Measurements from ENCODE around the gene DIDO1. TPM values are rescaled to one million over a fixed set of nuclear protein-coding genes. Genes with fewer than 3 reads are reported as not detected.

Gene DIDO1
- total RNA-seq, 1 donor = 46.3 TPM

DNA sequence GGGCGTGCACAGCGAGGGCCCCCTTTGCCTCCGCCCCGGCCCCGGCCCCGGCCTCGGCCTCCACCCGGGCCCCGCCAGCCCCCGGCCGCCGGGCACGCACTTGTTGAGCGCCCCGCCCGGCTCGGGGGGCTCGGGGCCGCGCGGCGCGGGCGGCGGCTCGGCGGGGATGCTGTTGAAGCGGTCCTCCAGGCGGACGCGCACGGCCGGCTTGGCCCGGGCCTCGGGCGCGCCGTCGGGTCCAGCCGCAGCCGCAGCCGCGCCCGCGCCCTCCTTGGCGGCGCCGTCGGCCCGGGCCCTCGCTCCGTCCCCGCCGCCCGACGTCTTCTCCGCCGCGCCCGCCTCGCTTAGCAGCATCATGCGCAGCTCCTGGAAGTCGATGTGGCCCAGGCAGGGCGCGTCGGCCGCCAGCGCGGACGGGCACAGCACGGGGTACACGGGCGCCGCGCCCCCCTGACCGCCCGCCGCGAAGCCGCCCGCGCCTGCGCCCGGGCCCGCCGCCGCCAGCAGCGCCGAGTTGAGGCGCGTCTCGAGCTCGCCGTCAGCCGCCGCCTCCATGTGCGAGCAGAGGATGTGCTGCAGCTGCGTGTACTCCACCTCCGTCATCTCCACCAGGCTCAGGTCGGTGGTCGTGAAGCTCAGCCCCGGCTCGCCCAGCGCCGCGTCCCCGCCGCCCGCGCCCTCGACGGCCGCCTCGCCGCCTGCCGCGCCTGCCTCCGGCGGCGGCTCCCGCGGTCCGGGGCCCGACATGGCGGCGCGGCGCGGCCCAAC, 65.2 kb downstream of the DIDO1 start:
- TF ChIP-seq, protein P1, sequence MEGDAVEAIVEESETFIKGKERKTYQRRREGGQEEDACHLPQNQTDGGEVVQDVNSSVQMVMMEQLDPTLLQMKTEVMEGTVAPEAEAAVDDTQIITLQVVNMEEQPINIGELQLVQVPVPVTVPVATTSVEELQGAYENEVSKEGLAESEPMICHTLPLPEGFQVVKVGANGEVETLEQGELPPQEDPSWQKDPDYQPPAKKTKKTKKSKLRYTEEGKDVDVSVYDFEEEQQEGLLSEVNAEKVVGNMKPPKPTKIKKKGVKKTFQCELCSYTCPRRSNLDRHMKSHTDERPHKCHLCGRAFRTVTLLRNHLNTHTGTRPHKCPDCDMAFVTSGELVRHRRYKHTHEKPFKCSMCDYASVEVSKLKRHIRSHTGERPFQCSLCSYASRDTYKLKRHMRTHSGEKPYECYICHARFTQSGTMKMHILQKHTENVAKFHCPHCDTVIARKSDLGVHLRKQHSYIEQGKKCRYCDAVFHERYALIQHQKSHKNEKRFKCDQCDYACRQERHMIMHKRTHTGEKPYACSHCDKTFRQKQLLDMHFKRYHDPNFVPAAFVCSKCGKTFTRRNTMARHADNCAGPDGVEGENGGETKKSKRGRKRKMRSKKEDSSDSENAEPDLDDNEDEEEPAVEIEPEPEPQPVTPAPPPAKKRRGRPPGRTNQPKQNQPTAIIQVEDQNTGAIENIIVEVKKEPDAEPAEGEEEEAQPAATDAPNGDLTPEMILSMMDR (IDR thresholded peaks at IDR 0.05; ENCODE audit: extremely low read depth, low read depth, low read length) = no peak

DNA sequence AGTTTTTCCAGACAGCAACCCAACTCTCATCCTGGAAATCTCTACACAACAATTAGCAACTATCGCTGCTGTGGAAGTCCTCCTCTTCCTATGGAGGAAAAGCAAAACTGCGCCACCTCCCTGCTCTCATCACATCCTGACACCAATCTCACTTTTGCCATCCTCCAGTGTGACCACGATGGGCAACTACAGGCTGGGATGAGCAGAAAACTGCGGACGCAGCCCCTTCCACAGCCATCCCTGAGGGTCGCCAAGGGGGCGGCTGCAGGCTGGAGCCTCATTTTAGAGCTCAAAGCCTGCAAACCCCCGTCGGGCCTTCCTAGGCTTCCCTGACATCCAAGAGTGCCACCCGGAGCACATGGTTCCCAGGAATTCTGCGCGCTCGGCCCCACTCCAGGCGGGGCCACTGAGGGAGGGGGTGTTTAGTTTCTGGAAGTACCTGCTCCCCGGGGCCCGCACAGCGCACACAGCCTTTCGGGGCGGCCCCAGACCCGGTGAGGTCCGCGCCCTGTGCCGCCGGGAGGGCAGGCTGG, 65.8 kb downstream of the DIDO1 start:
- Histone ChIP-seq H3K27ac (ENCODE audit: low read depth, low read length) (no peak overlapping the region), H2AFZ (ENCODE audit: low read length) (peak overlapping the region; percentile 73), H3K4me2 (ENCODE audit: insufficient read depth, low read length) (peak overlapping the region; percentile 82), H3K4me1 (ENCODE audit: insufficient read depth, low read length) (peaks cover 8% of the 10 kb centered on the region), H4K20me1 (ENCODE audit: insufficient read depth, low read length) (peaks cover 15% of the 10 kb centered on the region), H3K79me2 (ENCODE audit: insufficient read depth, low read length) (peaks cover 31% of the 10 kb centered on the region), H3K9me3 (ENCODE audit: low read depth, low read length) (no peaks in the 10 kb centered on the region), H3K36me3 (ENCODE audit: insufficient read depth, low read length) (peaks cover 18% of the 10 kb centered on the region), H3K4me3 (ENCODE audit: insufficient read depth, low read length) (peak overlapping the region; percentile 65), H3K27me3 (ENCODE audit: insufficient read depth, low read length) (no peaks in the 10 kb centered on the region)
- TF ChIP-seq, protein P1 (IDR thresholded peaks at IDR 0.05; ENCODE audit: extremely low read depth, low read depth, low read length) = peak; percentile 22
- DNase-seq (ENCODE audit: insufficient read length, low spot score, missing footprints) = peak; percentile 73

More for the DNA sequence above, 65.2 kb downstream of the DIDO1 start:
- no peaks in the 10 kb centered on the region for H3K27me3 ChIP-seq (ENCODE audit: insufficient read depth, low read length)
- H3K79me2 ChIP-seq (ENCODE audit: insufficient read depth, low read length) = peaks cover 31% of the 10 kb centered on the region
- no peaks in the 10 kb centered on the region for H3K9me3 ChIP-seq (ENCODE audit: low read depth, low read length)
- DNase-seq (ENCODE audit: insufficient read length, low spot score, missing footprints) = peak; percentile 90
- H3K36me3 ChIP-seq (ENCODE audit: insufficient read depth, low read length) = peaks cover 13% of the 10 kb centered on the region
- H3K4me3 ChIP-seq (ENCODE audit: insufficient read depth, low read length) = peak overlapping the region; percentile 69
- peak overlapping the region; percentile 82 for H3K4me2 ChIP-seq (ENCODE audit: insufficient read depth, low read length)
- no peak overlapping the region for H3K27ac ChIP-seq (ENCODE audit: low read depth, low read length)
- peaks cover 8% of the 10 kb centered on the region for H3K4me1 ChIP-seq (ENCODE audit: insufficient read depth, low read length)
- peak overlapping the region; percentile 46 for H2AFZ ChIP-seq (ENCODE audit: low read length)
- H4K20me1 ChIP-seq (ENCODE audit: insufficient read depth, low read length) = peaks cover 15% of the 10 kb centered on the region

DNA sequence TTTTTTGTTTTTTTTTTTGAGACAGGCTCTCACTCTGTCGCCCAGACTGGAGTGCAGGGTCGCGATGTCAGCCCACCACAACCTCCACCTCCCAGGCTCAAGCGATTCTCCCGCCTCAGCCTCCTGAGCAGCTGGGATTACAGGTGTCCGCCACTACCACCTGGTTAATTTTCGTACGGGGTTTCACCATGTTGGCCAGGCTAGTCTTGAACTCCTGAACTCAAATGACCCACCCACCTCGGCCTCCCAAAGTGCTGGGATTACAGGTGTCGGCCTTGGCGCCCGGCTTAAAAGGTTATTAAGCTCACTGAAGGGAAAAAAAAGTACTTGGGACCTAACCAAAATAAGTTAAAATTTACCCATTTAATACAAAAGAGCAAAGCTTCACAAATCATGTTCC, 66.6 kb downstream of the DIDO1 start:
- no peak overlapping the region for H3K27ac ChIP-seq (ENCODE audit: low read depth, low read length)
- no peaks in the 10 kb centered on the region for H3K9me3 ChIP-seq (ENCODE audit: low read depth, low read length)
- DNase-seq (ENCODE audit: insufficient read length, low spot score, missing footprints) = no peak
- TF ChIP-seq, protein P1 (IDR thresholded peaks at IDR 0.05; ENCODE audit: extremely low read depth, low read depth, low read length) = no peak
- H3K27me3 ChIP-seq (ENCODE audit: insufficient read depth, low read length) = no peaks in the 10 kb centered on the region
- H3K79me2 ChIP-seq (ENCODE audit: insufficient read depth, low read length) = peaks cover 31% of the 10 kb centered on the region
- H2AFZ ChIP-seq (ENCODE audit: low read length) = peak overlapping the region; percentile 73
- H3K4me3 ChIP-seq (ENCODE audit: insufficient read depth, low read length) = no peak overlapping the region
- peak overlapping the region; percentile 82 for H3K4me2 ChIP-seq (ENCODE audit: insufficient read depth, low read length)
- peaks cover 8% of the 10 kb centered on the region for H3K4me1 ChIP-seq (ENCODE audit: insufficient read depth, low read length)
- peaks cover 15% of the 10 kb centered on the region for H4K20me1 ChIP-seq (ENCODE audit: insufficient read depth, low read length)
- peaks cover 24% of the 10 kb centered on the region for H3K36me3 ChIP-seq (ENCODE audit: insufficient read depth, low read length)
